GM12878 (cell line): Measurements from ENCODE around the gene GNAI2. TPM values are rescaled to one million over a fixed set of nuclear protein-coding genes. Genes with fewer than 3 reads are reported as not detected.

ENCODE experiments used
- ATAC-seq: fragments of 200-7000 bp; cut with Tn5 transposase; 3 replicates; pipeline ENCODE4 v1.9.1; 2020; ENCODE audit warnings: mild to moderate bottlenecking, moderate library complexity
- BruUV-seq: library from RNA; stranded (reverse); fragments of 400-500 nt; replicated peaks from 2 replicates; lab custom pipeline; 2021; lab: Mats Ljungman, UMichigan
- CTCF ChIA-PET: fragments of 300-600 bp; sonication (Branson Sonifier 250); formaldehyde crosslinking; extraction: SDS; loops from one replicate; lab custom pipeline; 2021; ENCODE audit warnings: inconsistent platforms; lab: Yijun Ruan, JAX
- POLR2A ChIA-PET: fragments of 350-600 bp; formaldehyde crosslinking; extraction: SDS; loops from one replicate; lab custom pipeline; 2021; ENCODE audit warnings: inconsistent platforms; lab: Charles Lee
- RAD21 ChIA-PET: fragments of 300-600 bp; sonication (Branson Sonifier 250); formaldehyde crosslinking; loops from one replicate; lab custom pipeline; 2023; ENCODE audit warnings: antibody characterized with exemption; ENCODE audit not compliant: unreplicated experiment; lab: Charles Lee
- SMC1A ChIA-PET: fragments of 300-600 bp; sonication (Branson Sonifier 250); formaldehyde crosslinking; loops from one replicate; lab custom pipeline; 2023; ENCODE audit not compliant: unreplicated experiment, uncharacterized antibody; lab: Charles Lee
- DNase-seq: peaks from one replicate; pipeline ENCODE4 v3.0.0-alpha.2; 2011; ENCODE audit warnings: low read depth, low spot score
- FAIRE-seq: peaks from 3 replicates; lab custom pipeline; 2011; peaks lifted over from hg19 to GRCh38; lab: Jason Lieb, UNC
- H2AFZ ChIP-seq: 2 replicates; pipeline ENCODE4 v1.6.0; 2011; ENCODE audit warnings: low read depth, low read length, control low read depth; ENCODE audit not compliant: control insufficient read depth
- H3K27ac ChIP-seq: 2 replicates; pipeline ENCODE4 v1.5.1; 2011; ENCODE audit warnings: control low read depth; ENCODE audit not compliant: control insufficient read depth, insufficient read depth
- H3K27me3 ChIP-seq, 2 experiments: replicated peaks in 1 of 2; 2 replicates each; pipeline versions ENCODE4 v1.6.0 to v1.6.1; 2011; ENCODE audit warnings: low read length in 1 of 2; ENCODE audit not compliant: control insufficient read depth in 2 of 2, insufficient read depth in 2 of 2
- H3K36me3 ChIP-seq, 2 experiments: 2 replicates each; pipeline ENCODE4 v1.5.1; 2011; ENCODE audit warnings: low read length in 1 of 2; ENCODE audit not compliant: control insufficient read depth in 2 of 2, insufficient read depth in 2 of 2
- H3K4me1 ChIP-seq: 2 replicates; pipeline ENCODE4 v1.6.1; 2011; ENCODE audit warnings: mild to moderate bottlenecking, low read length, moderate library complexity, mixed read lengths; ENCODE audit not compliant: control insufficient read depth, insufficient read depth
- H3K4me2 ChIP-seq: 2 replicates; pipeline ENCODE4 v1.6.0; 2011; ENCODE audit warnings: control low read depth; ENCODE audit not compliant: control insufficient read depth, insufficient read depth
- H3K4me3 ChIP-seq: fragments of 200-600 bp; sonication (generic); 2 replicates; pipeline ENCODE4 v1.5.1; 2016
- H3K79me2 ChIP-seq: 2 replicates; pipeline ENCODE4 v1.6.0; 2011; ENCODE audit warnings: low read length; ENCODE audit not compliant: control insufficient read depth, insufficient read depth
- H3K9ac ChIP-seq: 2 replicates; pipeline ENCODE4 v1.8.0; 2011; ENCODE audit warnings: low read length, control low read depth, mixed read lengths; ENCODE audit not compliant: control insufficient read depth, insufficient read depth
- H3K9me3 ChIP-seq: replicated peaks from 3 replicates; pipeline ENCODE4 v1.5.1; 2011; ENCODE audit warnings: mild to moderate bottlenecking, low read length; ENCODE audit not compliant: control insufficient read depth, insufficient read depth
- H4K20me1 ChIP-seq: 2 replicates; pipeline ENCODE4 v1.6.0; 2011; ENCODE audit not compliant: control insufficient read depth, insufficient read depth
- BCL3 ChIP-seq: IDR thresholded peaks from 2 replicates; pipeline ENCODE4 v1.6.1; 2011; ENCODE audit warnings: borderline replicate concordance, low read depth, mild to moderate bottlenecking, moderate library complexity, low read length; ENCODE audit not compliant: insufficient read depth, poor library complexity, severe bottlenecking
- E4F1 ChIP-seq: fragments of 450-650 bp; IDR thresholded peaks from 2 replicates; pipeline ENCODE4 v1.6.1; 2018; ENCODE audit warnings: borderline replicate concordance, mild to moderate bottlenecking; ENCODE audit not compliant: partially characterized antibody
- ETV6 ChIP-seq, 2 experiments: fragments of 450-650 bp in 1 of 2; IDR thresholded peaks in 1 of 2; conservative IDR thresholded peaks in 1 of 2; 2 replicates each; pipeline ENCODE4 v1.6.1; 2014; ENCODE audit warnings: antibody characterized with exemption in 1 of 2, borderline replicate concordance in 1 of 2, low read depth in 1 of 2, mild to moderate bottlenecking in 1 of 2, moderate library complexity in 1 of 2
- HDAC6 ChIP-seq: fragments of 200-600 bp; sonication (generic); IDR thresholded peaks from one replicate; pipeline ENCODE4 v1.8.0; 2017; ENCODE audit warnings: antibody characterized with exemption; ENCODE audit not compliant: unreplicated experiment
- HSF1 ChIP-seq: fragments of 150-350 bp; IDR thresholded peaks from 2 replicates; pipeline ENCODE4 v1.6.1; 2014; ENCODE audit warnings: mild to moderate bottlenecking, low read depth, low read length
- SUZ12 ChIP-seq: fragments of 200-600 bp; sonication (generic); IDR thresholded peaks from one replicate; pipeline ENCODE4 v1.6.1; 2018; ENCODE audit warnings: antibody characterized with exemption, mild to moderate bottlenecking; ENCODE audit not compliant: unreplicated experiment
- TAF1 ChIP-seq: IDR thresholded peaks from 2 replicates; pipeline ENCODE4 v1.6.1; 2011; ENCODE audit warnings: mild to moderate bottlenecking, low read depth, low read length, borderline replicate concordance
- USF2 ChIP-seq: IDR thresholded peaks from 2 replicates; pipeline ENCODE4 v1.6.1; 2011; ENCODE audit warnings: low read depth, low read length, improper control_type of control experiment, borderline replicate concordance
- WRNIP1 ChIP-seq: IDR thresholded peaks from 2 replicates; pipeline ENCODE4 v1.6.1; 2011; ENCODE audit warnings: low read depth, low read length, improper control_type of control experiment, borderline replicate concordance
- ZBTB11 ChIP-seq: fragments of 450-650 bp; formaldehyde crosslinking; IDR thresholded peaks from 2 replicates; pipeline ENCODE4 v1.5.0; 2022; ENCODE audit warnings: mild to moderate bottlenecking, missing genetic modification characterization
- WGBS: methylation state at CpG from one replicate; pipeline ENCODE4 v1.1.6; 2016; ENCODE audit warnings: low lambda C conversion rate; ENCODE audit not compliant: insufficient replicate concordance, insufficient coverage; ENCODE audit errors: missing lambda C conversion rate; 5-methylcytosine and 5-hydroxymethylcytosine counted together
- in situ Hi-C: fragments of 300-500 bp; cut with MboI; formaldehyde crosslinking; loops from 9 replicates; pipeline ENCODE4 v1.14.3; 2018; ENCODE audit warnings: mixed read lengths
- intact Hi-C: fragments of 100-400 bp; cut with micrococcal nuclease; formaldehyde crosslinking; loops from one replicate; pipeline ENCODE4 v1.14.2; 2022; ENCODE audit not compliant: unreplicated experiment
- polyA plus RNA-seq, 11 experiments: library from polyadenylated mRNA; depleted of rRNA in 4 of 11; unstranded in 6 of 11; stranded (reverse) in 5 of 11; fragments of >200 nt; fragmentation: Nextera tagmentation in 4 of 11; fragmentation: Illumina TruSeq in 1 of 11; extraction: Ambion mirVana in 4 of 11; extraction: Trizol in 1 of 11; gene quantifications; 1 replicate in 1 of 11; 2 replicates in 10 of 11; pipeline versions ENCODE4 v1.2.1 to v1.2.3, GENCODE V29; 2011 to 2016; ENCODE audit warnings: inconsistent platforms in 2 of 11, missing spikeins in 2 of 11, low read depth in 1 of 11
- total RNA-seq, 4 experiments: library from RNA; depleted of rRNA in 3 of 4; stranded (reverse); fragments of >200 nt in 3 of 4; fragmentation: Illumina TruSeq in 1 of 4; extraction: Trizol in 1 of 4; gene quantifications; 2 replicates each; pipeline versions ENCODE4 v1.2.1 to v1.2.3, GENCODE V29; 2013 to 2021

GNAI2 gene
- total and polyA plus RNA-seq, 10 of the 15 experiments (the other 5 are each of a cell fraction or from before 2014, with no cell fraction given): 5.0 to 346 (median 237) TPM

GRCh38 chr3:50194128-50194902 lies 41.7 kb upstream of the GNAI2 start:
- BruUV-seq: no TSS peak
- DNase-seq (no peak), FAIRE-seq (no peak), ATAC-seq (peak; percentile 77)
- ChIA-PET POLR2A (no interaction called here), CTCF (interaction anchor here (0.7 to 6.9 kb wide), 15 partner anchors 12 to 130 kb away, joined by 3 to 110 read pairs (median 6); partner anchors contain the start of gene GNAI2), SMC1A (interaction anchor here (0.7 to 3.0 kb wide), 7 partner anchors 22 to 85 kb away, joined by 3 to 23 read pairs (median 5); no protein-coding TSS in a partner anchor), RAD21 (interaction anchor here (0.9 to 5.6 kb wide), 6 partner anchors 22 to 66 kb away, joined by 3 to 72 read pairs (median 8); no protein-coding TSS in a partner anchor)
- Histone ChIP-seq H3K9me3 (no peaks in the 10 kb centered on the region), H2AFZ (no peak overlapping the region), H3K27me3 (no peaks in the 10 kb centered on the region; a peak in 2 of 4 replicates), H3K36me3 (no peaks in the 10 kb centered on the region), H3K4me1 (no peaks in the 10 kb centered on the region), H3K4me3 (no peak overlapping the region), H4K20me1 (no peaks in the 10 kb centered on the region), H3K79me2 (no peaks in the 10 kb centered on the region), H3K9ac (no peak overlapping the region), H3K4me2 (no peak overlapping the region), H3K27ac (no peak overlapping the region)
- WGBS: 33% methylated on average over 64 of the region's 70 CpGs
- in situ Hi-C loops (loop anchor here (5.0 kb wide), 1 partner anchor 33 kb away; no protein-coding TSS in a partner anchor), intact Hi-C loops (no loop called here)
- TF ChIP-seq E4F1 (no peak), SUZ12 (no peak), TAF1 (no peak), BCL3 (no peak), WRNIP1 (no peak), ZBTB11 (CRISPR knock-in tag) (no peak), HSF1 (no peak), HDAC6 (no peak), ETV6 (conservative IDR thresholded peaks at IDR 0.05 in 1 of 2, IDR thresholded peaks at IDR 0.05 in 1 of 2; ENCODE audit: borderline replicate concordance in 1 of 2, low read depth in 1 of 2) (no peak), USF2 (no peak)
